Endothelial cell of umbilical vein (primary cell): ENCODE measurements around the gene PPFIA3. TPM values are rescaled to one million over a fixed set of nuclear protein-coding genes. Genes with fewer than 3 reads are reported as not detected.

Experiments used
- BruUV-seq: library from RNA; stranded (reverse); fragments of 400-500 nt; replicated peaks from 2 replicates; lab custom pipeline; 2021; lab: Mats Ljungman, UMichigan
- CTCF ChIA-PET: fragments of 300-600, 350-600 bp; sonication (Branson Sonifier 250); formaldehyde crosslinking; loops from one replicate; lab custom pipeline; 2021; ENCODE audit warnings: antibody characterized with exemption, inconsistent platforms; lab: Charles Lee
- POLR2A ChIA-PET: fragments of 300-600, 350-600 bp; sonication (Branson Sonifier 250); formaldehyde crosslinking; loops from one replicate; lab custom pipeline; 2021; ENCODE audit warnings: antibody characterized with exemption, inconsistent platforms; lab: Charles Lee
- DNase-seq: peaks from one replicate; pipeline ENCODE4 v3.0.0-alpha.2; 2011; ENCODE audit warnings: low read depth, low spot score
- FAIRE-seq: peaks from 2 replicates; lab custom pipeline; 2011; peaks lifted over from hg19 to GRCh38; lab: Jason Lieb, UNC
- H2AFZ ChIP-seq: 2 replicates; pipeline ENCODE4 v1.6.0; 2012; ENCODE audit warnings: low read depth, low read length, control low read depth, inconsistent platforms
- H3K27ac ChIP-seq: 2 replicates; pipeline ENCODE4 v1.5.1; 2011; ENCODE audit warnings: low read depth, mild to moderate bottlenecking, control low read depth, low read length, moderate library complexity; ENCODE audit not compliant: insufficient read depth
- H3K27me3 ChIP-seq, 2 experiments: 2 replicates each; pipeline versions ENCODE4 v1.6.0 to v1.6.1; 2011; ENCODE audit warnings: low read length in 2 of 2, mixed read lengths in 1 of 2; ENCODE audit not compliant: control insufficient read depth in 2 of 2, insufficient read depth in 2 of 2
- H3K36me3 ChIP-seq, 2 experiments: 2 replicates in 1 of 2; 3 replicates in 1 of 2; pipeline ENCODE4 v1.5.1; 2011; ENCODE audit warnings: low read length in 2 of 2, mild to moderate bottlenecking in 1 of 2, moderate library complexity in 1 of 2; ENCODE audit not compliant: control insufficient read depth in 2 of 2, insufficient read depth in 2 of 2; ENCODE audit errors: extremely low read depth in 1 of 2
- H3K4me1 ChIP-seq: 3 replicates; pipeline ENCODE4 v1.5.1; 2011; ENCODE audit warnings: mild to moderate bottlenecking, low read length; ENCODE audit not compliant: control insufficient read depth, insufficient read depth; ENCODE audit errors: extremely low read depth
- H3K4me2 ChIP-seq: 2 replicates; pipeline ENCODE4 v1.6.1; 2011; ENCODE audit warnings: low read length, control low read depth, mixed read lengths; ENCODE audit not compliant: insufficient read depth
- H3K4me3 ChIP-seq, 3 experiments: fragments of 200-600 bp in 1 of 3; sonication (generic), shearing (Covaris generic) in 1 of 3; replicated peaks in 1 of 3; 2 replicates each; pipeline ENCODE4 v1.5.1; 2011 to 2016; ENCODE audit warnings: control low read depth in 3 of 3, low read length in 3 of 3, mild to moderate bottlenecking in 2 of 3, inconsistent platforms in 1 of 3, low read depth in 1 of 3, moderate library complexity in 1 of 3; ENCODE audit not compliant: insufficient read depth in 1 of 3
- H3K79me2 ChIP-seq: 2 replicates; pipeline ENCODE4 v1.6.0; 2012; ENCODE audit warnings: low read length, inconsistent platforms; ENCODE audit not compliant: control insufficient read depth, insufficient read depth
- H3K9ac ChIP-seq: replicated peaks from 2 replicates; pipeline ENCODE3; 2011; ENCODE audit warnings: low read length, control low read depth; ENCODE audit not compliant: insufficient read depth; ENCODE audit errors: extremely low read depth
- H3K9me1 ChIP-seq: replicated peaks from 3 replicates; pipeline ENCODE4 v1.6.0; 2011; ENCODE audit warnings: mild to moderate bottlenecking, low read length; ENCODE audit not compliant: control insufficient read depth, insufficient read depth; ENCODE audit errors: extremely low read depth
- H3K9me3 ChIP-seq: replicated peaks from 2 replicates; pipeline ENCODE4 v1.5.1; 2012; ENCODE audit warnings: low read length, inconsistent platforms; ENCODE audit not compliant: control insufficient read depth, insufficient read depth
- H4K20me1 ChIP-seq: replicated peaks from 2 replicates; pipeline ENCODE3; 2011; ENCODE audit warnings: mild to moderate bottlenecking, low read length; ENCODE audit not compliant: control insufficient read depth, insufficient read depth; ENCODE audit errors: extremely low read depth
- CTCF ChIP-seq, 2 donors: IDR thresholded peaks; 1 replicate in 1 of 2; 2 replicates in 1 of 2; pipeline ENCODE4 v1.5.1; 2011; ENCODE audit warnings: low read length in 2 of 2, mild to moderate bottlenecking in 2 of 2, moderate library complexity in 2 of 2, control low read depth in 1 of 2, inconsistent platforms in 1 of 2, low read depth in 1 of 2; ENCODE audit not compliant: insufficient read depth in 1 of 2; ENCODE audit errors: extremely low read depth in 1 of 2
- EZH2 ChIP-seq: IDR thresholded peaks from 2 replicates; pipeline ENCODE4 v1.6.1; 2012; ENCODE audit warnings: borderline replicate concordance, low read depth, mild to moderate bottlenecking, moderate library complexity, low read length, inconsistent platforms; ENCODE audit not compliant: severe bottlenecking
- FOS ChIP-seq: IDR thresholded peaks from 2 replicates; pipeline ENCODE4 v1.6.1; 2011; ENCODE audit warnings: mild to moderate bottlenecking, low read length, moderate library complexity, borderline replicate concordance; ENCODE audit not compliant: insufficient read depth
- GATA2 ChIP-seq: IDR thresholded peaks from 2 replicates; pipeline ENCODE4 v1.7.0; 2011; ENCODE audit warnings: low read depth, mild to moderate bottlenecking, moderate library complexity, mixed read lengths, low read length; ENCODE audit not compliant: insufficient read length, insufficient read depth
- JUN ChIP-seq: IDR thresholded peaks from 2 replicates; pipeline ENCODE4 v1.6.1; 2011; ENCODE audit warnings: borderline replicate concordance, low read depth; ENCODE audit not compliant: insufficient read length, insufficient read depth
- MAX ChIP-seq: IDR thresholded peaks from 2 replicates; pipeline ENCODE4 v1.6.1; 2011; ENCODE audit not compliant: insufficient read depth, insufficient read length
- MYC ChIP-seq: IDR thresholded peaks from one replicate; pipeline ENCODE4 v1.6.1; 2011; ENCODE audit warnings: mild to moderate bottlenecking, low read depth, low read length
- POLR2A ChIP-seq: IDR thresholded peaks from 2 replicates; pipeline ENCODE4 v1.6.1; 2012; ENCODE audit warnings: low read depth, mild to moderate bottlenecking, control low read depth, low read length
- POLR2AphosphoS5 ChIP-seq: IDR thresholded peaks from 2 replicates; pipeline ENCODE4 v1.6.1; 2012; ENCODE audit warnings: low read depth, mild to moderate bottlenecking, control low read depth, low read length, moderate library complexity; ENCODE audit not compliant: insufficient read depth
- dilution Hi-C: fragments of 300-500 bp; cut with MboI; formaldehyde crosslinking; loops from one replicate; pipeline ENCODE4 v1.15.0; 2019; ENCODE audit warnings: low sequenced_read_pairs; ENCODE audit not compliant: extremely low pct_ligation_motif_present
- intact Hi-C: fragments of 100-400 bp; cut with micrococcal nuclease; formaldehyde crosslinking; loops from one replicate; pipeline ENCODE4 v1.10.0; 2022
- polyA plus RNA-seq, 4 experiments: library from polyadenylated mRNA; depleted of rRNA in 3 of 4; stranded (reverse) in 3 of 4; unstranded in 1 of 4; fragments of >200 nt; gene quantifications; 2 replicates each; pipeline versions ENCODE4 v1.2.1 to v1.2.3, GENCODE V29; 2011 to 2012; ENCODE audit warnings: missing spikeins in 1 of 4
- total RNA-seq: library from RNA; stranded (reverse); gene quantifications from 2 replicates; pipeline ENCODE4 v1.2.3, GENCODE V29; 2021

Gene PPFIA3
- total and polyA plus RNA-seq, 2 donors (not counting 3 experiments of a cell fraction or from before 2014, with no cell fraction given), result 1.3 to 2.0 TPM

GRCh38 chr19:49111218-49111998 is 7.9 kb upstream of the PPFIA3 start:
- Histone ChIP-seq H3K9me1 (no peaks in the 10 kb centered on the region), H3K79me2 (no peaks in the 10 kb centered on the region), H3K27ac (no peak overlapping the region), H2AFZ (no peak overlapping the region), H3K4me1 (peaks cover 6% of the 10 kb centered on the region), H3K4me2 (no peak overlapping the region), H3K9ac (no peak overlapping the region), H3K36me3 (peaks cover 12 to 24% of the 10 kb centered on the region in 2 experiments), H3K27me3 (no peaks in the 10 kb centered on the region), H3K9me3 (no peaks in the 10 kb centered on the region), H4K20me1 (no peaks in the 10 kb centered on the region), H3K4me3 (no peak overlapping the region)
- FAIRE-seq, result no peak
- ChIA-PET CTCF (interaction anchor here (1.0 to 2.0 kb wide), 4 partner anchors 14 to 97 kb away, joined by 3 to 11 read pairs (median 6); no protein-coding TSS in a partner anchor), POLR2A (no interaction called here)
- DNase-seq, result no peak
- dilution Hi-C loops (no loop called here), intact Hi-C loops (no loop called here)
- no TSS peak for BruUV-seq
- TF ChIP-seq POLR2A (no peak), MYC (no peak), EZH2 (no peak), GATA2 (no peak), JUN (no peak), POLR2AphosphoS5 (no peak), CTCF (IDR thresholded peaks at IDR 0.05; ENCODE audit: extremely low read depth in 1 of 2, insufficient read depth in 1 of 2, low read depth in 1 of 2, low read length in 2 of 2) (no peak), MAX (no peak), FOS (no peak)
